ENCODE results near the gene CD34.
"Not testable (repeated sequence)": the region's sequence is repeated elsewhere in the genome, so short reads cannot be mapped to it uniquely, and the experiment has no call there.

CD34 gene

DNA sequence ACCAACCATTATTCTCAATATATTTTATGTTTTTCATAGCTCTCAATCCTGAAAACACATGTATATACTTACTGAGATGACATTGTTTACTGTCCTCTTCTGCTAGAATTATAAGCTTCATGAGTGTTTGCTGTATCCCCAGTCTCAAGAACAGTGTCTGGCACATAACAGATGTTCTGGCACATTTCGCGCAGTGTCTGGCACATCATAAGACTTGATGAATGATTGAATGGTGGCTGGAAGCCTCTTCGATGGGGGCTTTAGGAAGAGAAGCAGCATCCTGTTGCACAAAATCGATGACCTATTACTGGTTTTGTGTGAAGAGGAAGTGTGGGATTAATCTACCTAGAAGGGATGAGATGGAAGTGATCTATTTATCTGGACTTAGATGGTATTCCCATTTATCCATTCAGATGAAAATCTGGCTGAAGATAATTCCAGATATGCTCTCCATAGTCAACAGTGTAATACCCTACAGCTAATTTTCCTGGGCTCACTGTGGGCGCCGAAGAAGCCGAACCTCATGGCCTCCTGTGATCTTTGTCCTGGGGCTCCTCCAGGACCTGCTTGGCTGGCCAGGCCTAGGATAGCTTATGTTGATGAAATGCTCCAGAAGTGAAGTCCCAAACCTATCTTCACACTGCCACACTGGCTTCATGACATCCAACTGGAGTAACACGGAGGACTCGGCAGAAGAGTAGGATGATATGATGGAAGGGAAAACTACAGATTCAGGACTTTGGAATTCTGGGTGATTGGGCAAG, 26.5 kb downstream of the CD34 start:
- FAIRE-seq: no peak
- TF ChIP-seq TAF1 (IDR thresholded peaks at IDR 0.05; ENCODE audit: borderline replicate concordance, low read depth, low read length) (no peak), POLR2AphosphoS5 (IDR thresholded peaks at IDR 0.05; ENCODE audit: low read depth, low read length) (no peak), POLR2A (IDR thresholded peaks at IDR 0.05; ENCODE audit: low read depth, low read length) (no peak)
- DNase-seq (ENCODE audit: insufficient read length): no peak

- TF ChIP-seq TAF1 (IDR thresholded peaks at IDR 0.05; ENCODE audit: borderline replicate concordance, low read depth, low read length): no peak
- no peak for TF ChIP-seq POLR2AphosphoS5 (IDR thresholded peaks at IDR 0.05; ENCODE audit: low read depth, low read length)
- no peak for TF ChIP-seq POLR2A (IDR thresholded peaks at IDR 0.05; ENCODE audit: low read depth, low read length)
- no peak for FAIRE-seq
- no peak for DNase-seq (ENCODE audit: insufficient read length)
These were observed 27.2 kb downstream of the CD34 start for GRCh38 chr1:207883660-207884250.

- no peak for DNase-seq (ENCODE audit: insufficient read length)
- FAIRE-seq: peak; percentile 36
- no peak for TF ChIP-seq POLR2AphosphoS5 (IDR thresholded peaks at IDR 0.05; ENCODE audit: low read depth, low read length)
- no peak for TF ChIP-seq TAF1 (IDR thresholded peaks at IDR 0.05; ENCODE audit: borderline replicate concordance, low read depth, low read length)
- no peak for TF ChIP-seq POLR2A (IDR thresholded peaks at IDR 0.05; ENCODE audit: low read depth, low read length)
These were observed 27.7 kb downstream of the CD34 start for GRCh38 chr1:207883104-207883651.

GRCh38 chr1:207882692-207883091, 28.2 kb downstream of the CD34 start:
- no peak for FAIRE-seq
- TF ChIP-seq POLR2A (IDR thresholded peaks at IDR 0.05; ENCODE audit: low read depth, low read length): no peak
- no peak for TF ChIP-seq TAF1 (IDR thresholded peaks at IDR 0.05; ENCODE audit: borderline replicate concordance, low read depth, low read length)
- no peak for TF ChIP-seq POLR2AphosphoS5 (IDR thresholded peaks at IDR 0.05; ENCODE audit: low read depth, low read length)
- DNase-seq (ENCODE audit: insufficient read length): no peak

DNA sequence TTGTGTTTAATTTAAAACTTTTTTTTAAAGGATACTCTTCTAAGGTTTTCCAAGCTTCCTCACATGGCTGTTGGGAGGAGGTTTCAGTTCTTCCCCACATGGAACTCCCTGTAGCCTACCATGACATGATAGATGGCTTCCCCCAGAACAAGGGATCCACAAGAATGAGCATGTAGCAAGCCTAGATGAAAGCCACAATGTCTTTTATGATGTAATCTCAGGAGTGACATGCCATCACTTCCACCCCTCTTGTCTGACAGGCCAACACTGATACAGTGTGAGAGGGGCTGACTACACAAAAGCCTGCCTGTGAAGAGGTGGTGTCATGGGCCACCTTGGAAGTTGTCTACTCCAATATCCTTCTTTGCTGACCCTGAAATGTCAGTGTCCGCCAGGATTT, 32.0 kb downstream of the CD34 start:
- DNase-seq (ENCODE audit: insufficient read length): no peak
- FAIRE-seq: no peak
- TF ChIP-seq TAF1 (IDR thresholded peaks at IDR 0.05; ENCODE audit: borderline replicate concordance, low read depth, low read length) (no peak), POLR2AphosphoS5 (IDR thresholded peaks at IDR 0.05; ENCODE audit: low read depth, low read length) (no peak), POLR2A (IDR thresholded peaks at IDR 0.05; ENCODE audit: low read depth, low read length) (no peak)

DNA sequence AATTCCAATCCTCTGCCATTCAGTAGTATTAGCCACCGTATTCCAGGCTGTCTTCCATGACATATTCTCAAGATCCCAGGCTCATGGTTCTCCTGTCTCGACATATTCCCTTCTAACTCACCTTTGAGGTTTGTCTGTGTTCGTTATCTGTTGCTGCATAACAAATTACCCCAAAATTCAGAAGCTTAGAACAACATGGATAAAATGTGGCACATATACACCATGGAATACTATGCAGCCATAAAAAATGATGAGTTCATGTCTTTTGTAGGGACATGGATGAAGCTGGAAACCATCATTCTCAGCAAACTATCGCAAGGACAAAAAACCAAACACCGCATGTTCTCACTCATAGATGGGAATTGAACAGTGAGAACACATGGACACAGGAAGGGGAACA, 33.0 kb downstream of the CD34 start:
- not testable (repeated sequence) for FAIRE-seq; DNase-seq (ENCODE audit: insufficient read length)

GRCh38 chr1:207876131-207876530, 34.8 kb downstream of the CD34 start:
- DNase-seq (ENCODE audit: insufficient read length) (no peak), FAIRE-seq (no peak)
- TF ChIP-seq POLR2AphosphoS5 (IDR thresholded peaks at IDR 0.05; ENCODE audit: low read depth, low read length): no peak
- no peak for TF ChIP-seq POLR2A (IDR thresholded peaks at IDR 0.05; ENCODE audit: low read depth, low read length)
- no peak for TF ChIP-seq TAF1 (IDR thresholded peaks at IDR 0.05; ENCODE audit: borderline replicate concordance, low read depth, low read length)

- TF ChIP-seq TAF1 (IDR thresholded peaks at IDR 0.05; ENCODE audit: borderline replicate concordance, low read depth, low read length) (no peak), POLR2A (IDR thresholded peaks at IDR 0.05; ENCODE audit: low read depth, low read length) (no peak), POLR2AphosphoS5 (IDR thresholded peaks at IDR 0.05; ENCODE audit: low read depth, low read length) (no peak)
- DNase-seq (ENCODE audit: insufficient read length): no peak
- FAIRE-seq: no peak
These were observed 35.4 kb downstream of the CD34 start for GRCh38 chr1:207875532-207875931.

DNA sequence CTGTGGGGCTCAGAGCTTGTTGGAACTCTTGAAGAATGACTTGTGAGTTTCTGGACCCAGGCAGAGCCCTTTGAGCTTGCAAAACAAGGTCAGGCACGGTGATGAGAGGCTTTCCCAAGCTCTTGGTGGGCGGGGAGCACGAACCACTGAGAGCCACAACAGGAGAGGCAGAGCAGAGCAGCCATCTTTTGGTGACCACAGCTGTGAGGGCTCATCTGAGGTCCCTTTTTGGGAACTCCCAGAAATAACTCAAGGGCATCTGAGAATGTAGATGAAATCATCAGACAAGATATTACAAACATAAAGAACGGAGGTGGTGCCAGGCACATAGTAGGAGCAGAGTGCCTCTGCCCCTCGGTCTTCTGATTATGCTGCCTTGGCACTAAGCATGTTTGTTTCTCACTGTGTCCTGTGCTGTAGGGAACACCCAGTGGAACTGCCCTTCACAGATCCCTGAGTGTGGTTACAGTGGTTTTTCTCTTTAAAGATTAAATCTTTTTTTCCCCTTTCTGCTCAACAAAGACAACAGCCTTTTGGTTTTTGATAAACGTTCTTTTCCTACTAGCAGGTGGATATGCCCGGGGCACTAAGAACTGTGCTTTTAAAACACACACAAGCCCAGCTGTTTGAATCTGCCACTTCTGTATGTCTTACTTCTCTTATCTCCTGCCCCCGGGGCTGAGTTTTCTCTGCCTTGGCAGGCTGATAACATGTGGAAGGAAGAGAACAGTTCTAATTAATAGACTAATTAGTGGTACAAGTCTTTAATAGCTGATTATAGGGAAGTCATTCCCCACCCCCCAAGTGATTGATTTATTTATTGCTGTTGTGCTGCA, 37.7 kb downstream of the CD34 start:
- TF ChIP-seq POLR2AphosphoS5 (IDR thresholded peaks at IDR 0.05; ENCODE audit: low read depth, low read length): no peak
- no peak for TF ChIP-seq POLR2A (IDR thresholded peaks at IDR 0.05; ENCODE audit: low read depth, low read length)
- TF ChIP-seq TAF1 (IDR thresholded peaks at IDR 0.05; ENCODE audit: borderline replicate concordance, low read depth, low read length): no peak
- DNase-seq (ENCODE audit: insufficient read length) (no peak), FAIRE-seq (peak; percentile 17)

- DNase-seq (ENCODE audit: insufficient read length): no peak
- TF ChIP-seq POLR2AphosphoS5 (IDR thresholded peaks at IDR 0.05; ENCODE audit: low read depth, low read length) (no peak), POLR2A (IDR thresholded peaks at IDR 0.05; ENCODE audit: low read depth, low read length) (no peak), TAF1 (IDR thresholded peaks at IDR 0.05; ENCODE audit: borderline replicate concordance, low read depth, low read length) (no peak)
- no peak for FAIRE-seq
These were observed 38.3 kb downstream of the CD34 start for GRCh38 chr1:207872621-207873020.

DNA sequence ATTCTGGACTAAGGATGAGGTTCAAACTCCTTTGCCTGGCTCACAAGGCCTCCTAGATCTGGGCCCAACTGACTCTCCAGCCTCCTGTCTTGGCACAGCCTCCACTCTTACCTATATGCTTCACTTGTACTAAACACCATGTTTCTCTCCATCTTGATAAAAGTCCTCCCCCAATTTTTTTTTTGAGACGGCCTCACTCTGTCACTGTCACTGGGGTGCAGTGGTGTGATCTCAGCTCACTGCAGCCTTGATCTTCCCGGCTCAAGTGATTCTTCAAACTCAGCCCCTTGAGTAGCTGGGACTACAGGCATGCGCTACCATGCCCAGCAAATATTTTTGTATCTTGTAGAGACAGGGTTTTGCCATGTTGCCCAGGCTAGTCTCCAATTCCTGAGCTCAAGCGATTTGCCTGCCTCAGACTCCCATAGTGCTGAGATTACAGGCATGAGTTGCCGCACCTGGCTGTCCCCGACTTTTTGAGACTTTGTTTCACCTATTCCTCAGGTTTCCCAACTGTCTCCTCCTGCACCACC, 39.7 kb downstream of the CD34 start:
- no peak for DNase-seq (ENCODE audit: insufficient read length)
- FAIRE-seq: no peak
- TF ChIP-seq POLR2A (IDR thresholded peaks at IDR 0.05; ENCODE audit: low read depth, low read length): no peak
- no peak for TF ChIP-seq TAF1 (IDR thresholded peaks at IDR 0.05; ENCODE audit: borderline replicate concordance, low read depth, low read length)
- no peak for TF ChIP-seq POLR2AphosphoS5 (IDR thresholded peaks at IDR 0.05; ENCODE audit: low read depth, low read length)
